Transverse colon (tissue), 4 donors: ENCODE data around the gene CLEC4E.

Experiments used
- CTCF ChIP-seq, 5 experiments: fragments of 200-600 bp in 3 of 5; fragments of 450-650 bp in 2 of 5; sonication (generic) in 3 of 5; IDR thresholded peaks; 1 replicate in 2 of 5; 2 replicates in 3 of 5; pipeline ENCODE4 v1.5.1; 2016 to 2017; ENCODE audit warnings: antibody characterized with exemption in 5 of 5, inconsistent platforms in 3 of 5, mild to moderate bottlenecking in 2 of 5, moderate library complexity in 1 of 5
- EP300 ChIP-seq: sonication (generic); formaldehyde crosslinking; IDR thresholded peaks from one replicate; pipeline ENCODE4 v1.6.1; 2017; ENCODE audit warnings: antibody characterized with exemption, low read depth
- POLR2A ChIP-seq: fragments of 450-650 bp; IDR thresholded peaks from one replicate; pipeline ENCODE4 v1.6.1; 2016; ENCODE audit warnings: antibody characterized with exemption, mild to moderate bottlenecking, moderate library complexity
- POLR2AphosphoS5 ChIP-seq, 3 donors: sonication (generic); formaldehyde crosslinking; IDR thresholded peaks; one replicate each; pipeline ENCODE4 v1.6.1; 2016; ENCODE audit warnings: antibody characterized with exemption in 3 of 3

DNA sequence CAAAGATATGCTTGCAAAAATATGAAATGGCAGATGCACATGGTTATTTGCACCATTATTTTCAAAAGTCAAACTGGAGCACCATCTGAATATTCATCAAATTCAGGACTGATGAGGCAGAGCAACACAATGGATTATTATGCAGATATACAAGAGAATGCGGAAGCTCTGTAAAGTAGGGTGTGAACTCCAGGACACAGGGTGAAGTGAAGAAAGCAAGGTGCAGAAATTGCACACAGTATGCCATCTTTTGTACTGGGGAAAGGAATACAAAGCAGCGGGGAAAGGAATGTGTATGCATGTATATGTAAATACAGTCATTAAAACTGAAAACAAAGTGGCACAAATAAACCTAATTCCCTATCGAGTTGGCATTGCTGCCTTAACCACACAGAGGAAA lies 22.7 kb upstream of the CLEC4E start:
- TF ChIP-seq POLR2AphosphoS5 (IDR thresholded peaks at IDR 0.05) (no peak), EP300 (no peak), CTCF (IDR thresholded peaks at IDR 0.05) (no peak), POLR2A (no peak)
